Measurements from ENCODE around the gene IDUA. TPM values are rescaled to one million over a fixed set of nuclear protein-coding genes. Genes with fewer than 3 reads are reported as not detected.
"Not testable (repeated sequence)": the region's sequence is repeated elsewhere in the genome, so short reads cannot be mapped to it uniquely, and the experiment has no call there.

Gene IDUA
- total RNA-seq, 2 donors from 2014 or later, result 8.9 to 10.2 TPM

- no peak overlapping the region for H3K4me3 ChIP-seq
Observed at GRCh38 chr4:1044469-1045192, 57.8 kb downstream of the IDUA start.

GRCh38 chr4:1045193-1045594, 58.4 kb downstream of the IDUA start:
- peaks cover 0 to 8% of the 10 kb centered on the region in 2 donors for H3K27me3 ChIP-seq
- no peak for DNase-seq (ENCODE audit: low spot score)

More at GRCh38 chr4:1044469-1045192, 57.8 kb downstream of the IDUA start:
- Histone ChIP-seq H3K27me3 (peaks cover 0 to 8% of the 10 kb centered on the region in 2 donors), H3K9me3 (no peaks in the 10 kb centered on the region), H3K36me3 (no peaks in the 10 kb centered on the region), H3K4me1 (peaks cover 0 to 42% of the 10 kb centered on the region in 2 donors), H3K27ac (peak overlapping the region in 1 of 2 donors; percentile 63)
- TF ChIP-seq CTCF (IDR thresholded peaks at IDR 0.05), result no peak
- DNase-seq (ENCODE audit: low spot score), result no peak

GRCh38 chr4:1045595-1046201, 58.9 kb downstream of the IDUA start:
- Histone ChIP-seq H3K9me3 (no peaks in the 10 kb centered on the region), H3K4me3 (no peak overlapping the region), H3K27me3 (peaks cover 0 to 8% of the 10 kb centered on the region in 2 donors), H3K4me1 (peaks cover 0 to 42% of the 10 kb centered on the region in 2 donors), H3K27ac (no peak overlapping the region), H3K36me3 (no peaks in the 10 kb centered on the region)
- no peak for TF ChIP-seq CTCF (IDR thresholded peaks at IDR 0.05)
- no peak for DNase-seq (ENCODE audit: low spot score)

More at GRCh38 chr4:1045193-1045594, 58.4 kb downstream of the IDUA start:
- no peak overlapping the region for H3K4me3 ChIP-seq
- no peak overlapping the region for H3K27ac ChIP-seq
- H3K9me3 ChIP-seq, result no peaks in the 10 kb centered on the region
- no peak for TF ChIP-seq CTCF (IDR thresholded peaks at IDR 0.05)
- H3K36me3 ChIP-seq, result no peaks in the 10 kb centered on the region
- H3K4me1 ChIP-seq, result peaks cover 0 to 42% of the 10 kb centered on the region in 2 donors

- not testable (repeated sequence) for DNase-seq (ENCODE audit: low spot score); H3K27me3 ChIP-seq; H3K9me3 ChIP-seq; H3K36me3 ChIP-seq; H3K27ac ChIP-seq
- H3K4me1 ChIP-seq, result peaks cover 0 to 35% of the 10 kb centered on the region in 2 donors
- H3K4me3 ChIP-seq, result peak overlapping the region in 1 of 2 donors; percentile 21
Observed at GRCh38 chr4:1046581-1047011, 59.8 kb downstream of the IDUA start.

- H3K27me3 ChIP-seq, result peaks cover 0 to 8% of the 10 kb centered on the region in 2 donors
- DNase-seq (ENCODE audit: low spot score), result no peak
- H3K27ac ChIP-seq, result no peak overlapping the region
- no peaks in the 10 kb centered on the region for H3K36me3 ChIP-seq
- TF ChIP-seq CTCF (IDR thresholded peaks at IDR 0.05), result no peak
- peaks cover 0 to 30% of the 10 kb centered on the region in 2 donors for H3K4me1 ChIP-seq
- no peaks in the 10 kb centered on the region for H3K9me3 ChIP-seq
- H3K4me3 ChIP-seq, result peak overlapping the region in 1 of 2 donors; percentile 21
Observed at GRCh38 chr4:1047106-1047975, 60.5 kb downstream of the IDUA start.
